ENCODE results near the gene DKC1.

DKC1 gene

DNA sequence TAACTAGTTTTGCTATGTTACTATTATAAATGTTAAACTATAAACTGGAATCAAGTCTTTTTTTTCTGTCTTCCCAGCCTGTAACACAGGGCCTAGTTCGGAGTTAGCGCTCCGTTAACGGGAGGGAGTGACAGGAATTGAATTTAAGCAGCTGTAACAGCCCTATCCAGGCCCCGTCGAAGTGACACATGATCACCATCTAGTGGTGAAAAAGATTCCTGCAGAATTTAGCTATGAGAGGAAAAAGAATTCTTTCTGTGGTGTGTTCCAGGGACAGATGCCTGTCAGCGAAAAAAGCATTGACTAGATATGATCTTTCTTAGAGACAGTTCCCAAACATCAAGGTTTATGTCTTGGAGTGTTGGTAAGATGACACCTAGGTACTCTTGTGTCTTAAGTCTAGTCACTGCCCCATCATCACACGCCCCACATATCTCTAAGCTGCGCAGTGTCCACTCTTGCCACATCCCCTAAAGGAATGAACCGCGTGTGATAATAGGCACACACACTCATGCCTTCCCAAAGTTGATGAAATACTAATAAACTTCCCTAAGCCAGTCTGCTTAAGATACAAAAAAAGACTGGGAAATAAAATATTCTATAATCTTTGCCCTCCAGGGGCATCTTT, 13.8 kb upstream of the DKC1 start:
- Histone ChIP-seq H3K27ac (ENCODE audit: insufficient read depth in 1 of 2, low read depth in 1 of 2, low read length in 2 of 2, poor library complexity in 1 of 2, severe bottlenecking in 2 of 2) (peak overlapping the region in 1 of 2 experiments; percentile 40), H3K36me3 (ENCODE audit: control insufficient read depth in 4 of 4, insufficient read depth in 4 of 4, low read length in 3 of 4) (no peaks in the 10 kb centered on the region), H3K9me3 (ENCODE audit: control extremely low read depth in 1 of 5, control insufficient read depth in 4 of 5, insufficient read depth in 2 of 5, low read depth in 1 of 5, low read length in 4 of 5) (no peaks in the 10 kb centered on the region), H3K27me3 (replicated peaks in 2 of 5; ENCODE audit: control insufficient read depth in 4 of 5, insufficient read depth in 5 of 5, low read length in 4 of 5) (peaks cover 0 to 2% (median 0%) of the 10 kb centered on the region in 5 experiments), H3K4me1 (ENCODE audit: control extremely low read depth in 1 of 4, control insufficient read depth in 4 of 4, insufficient read depth in 4 of 4, low read length in 3 of 4) (peaks cover 11 to 35% (median 19%) of the 10 kb centered on the region in 4 experiments), H3K4me3 (ENCODE audit: control insufficient read depth in 1 of 7, extremely low read depth in 1 of 7, insufficient read depth in 4 of 7, low read depth in 2 of 7, low read length in 6 of 7) (peak overlapping the region in 3 of 7 experiments; percentile 2 to 77 (median 75))
- CTCF ChIA-PET, result interaction anchor here (0.8 to 6.8 kb wide), 17 partner anchors 10 to 92 kb away, joined by 3 to 69 read pairs (median 5); partner anchors contain the start of genes DKC1 and SMIM9
- POLR2A ChIA-PET, result interaction anchor here (1.1 to 1.5 kb wide), 2 partner anchors 11 to 31 kb away, joined by 3 to 8 read pairs; no protein-coding TSS in a partner anchor
- WGBS (ENCODE audit: insufficient coverage), result 38% methylated on average over 6 of the region's 11 CpGs
- peak; percentile 59 to 77 (median 72) for DNase-seq

GRCh38 chrX:154749856-154750255, 12.8 kb upstream of the DKC1 start:
- peak overlapping the region in 1 of 2 experiments; percentile 71 for H3K27ac ChIP-seq (ENCODE audit: insufficient read depth in 1 of 2, low read depth in 1 of 2, low read length in 2 of 2, poor library complexity in 1 of 2, severe bottlenecking in 2 of 2)
- H3K4me3 ChIP-seq (ENCODE audit: control insufficient read depth in 1 of 7, extremely low read depth in 1 of 7, insufficient read depth in 4 of 7, low read depth in 2 of 7, low read length in 6 of 7), result peak overlapping the region in 6 of 7 experiments; percentile 70 to 79 (median 75)
- CTCF ChIA-PET, result interaction anchor here (1.0 to 6.8 kb wide), 9 partner anchors 9 to 89 kb away, joined by 3 to 69 read pairs (median 4); partner anchors contain the start of gene DKC1

DNA sequence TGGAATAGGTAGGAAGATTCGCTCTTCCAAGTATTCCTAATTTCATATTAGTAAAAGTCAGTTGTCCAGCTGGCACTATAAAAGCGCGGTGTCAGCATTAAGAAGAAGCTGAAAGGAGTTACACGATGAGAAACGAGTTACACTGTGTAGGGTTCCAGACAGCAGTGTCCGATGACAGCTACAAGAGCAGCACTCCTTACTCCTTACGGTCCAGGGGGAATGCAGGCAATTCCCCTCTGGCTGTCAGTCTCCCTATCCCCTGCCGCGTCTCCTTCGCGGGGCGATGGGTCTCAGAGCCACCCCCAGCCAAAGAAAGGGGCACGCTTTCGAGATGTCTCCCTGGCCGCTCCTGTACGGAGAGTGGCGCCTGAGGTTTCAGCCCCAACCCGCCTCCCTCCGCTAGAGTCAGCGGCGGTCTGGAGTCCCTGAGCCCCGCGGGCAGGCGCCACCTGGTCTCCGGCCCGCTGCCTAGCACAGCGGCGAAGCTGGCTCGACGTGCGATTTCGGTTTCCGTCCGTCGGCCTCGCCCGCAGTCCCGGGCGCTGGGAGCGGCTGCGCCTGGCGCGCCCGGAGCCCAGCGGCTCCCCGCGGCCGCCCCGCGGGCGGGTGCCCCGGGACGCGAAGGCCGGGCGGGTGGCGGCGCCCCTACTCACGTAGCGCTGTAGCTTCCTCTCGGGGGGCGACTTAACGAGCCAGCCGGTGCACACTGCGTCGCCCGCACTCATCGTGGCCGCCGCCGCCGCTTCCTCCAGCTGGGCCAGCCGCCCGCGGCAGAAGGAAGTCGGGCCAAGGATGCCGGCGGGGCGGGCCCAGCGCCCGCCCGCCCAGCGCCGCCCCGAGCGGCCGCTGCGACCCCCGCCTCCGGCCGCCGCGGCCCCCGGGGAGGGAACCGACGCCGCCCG, 12.1 kb upstream of the DKC1 start, which contains the start of gene GAB3:
GAB3 (minus strand) TSS at position 777 of the 902 bp plus-strand sequence; CDS start at position 725, 52 bp downstream.
- Histone ChIP-seq H3K36me3 (ENCODE audit: control insufficient read depth in 4 of 4, insufficient read depth in 4 of 4, low read length in 3 of 4) (no peaks in the 10 kb centered on the region), H3K4me3 (ENCODE audit: control insufficient read depth in 1 of 7, extremely low read depth in 1 of 7, insufficient read depth in 4 of 7, low read depth in 2 of 7, low read length in 6 of 7) (peak within 1 kb of the TSS; percentile 42 to 79 (median 75)), H3K9me3 (ENCODE audit: control extremely low read depth in 1 of 5, control insufficient read depth in 4 of 5, insufficient read depth in 2 of 5, low read depth in 1 of 5, low read length in 4 of 5) (no peaks in the 10 kb centered on the region), H3K27me3 (replicated peaks in 2 of 5; ENCODE audit: control insufficient read depth in 4 of 5, insufficient read depth in 5 of 5, low read length in 4 of 5) (peaks cover 0 to 2% (median 0%) of the 10 kb centered on the region in 5 experiments), H3K27ac (ENCODE audit: insufficient read depth in 1 of 2, low read depth in 1 of 2, low read length in 2 of 2, poor library complexity in 1 of 2, severe bottlenecking in 2 of 2) (peak within 1 kb of the TSS in 1 of 2 experiments; percentile 71), H3K4me1 (ENCODE audit: control extremely low read depth in 1 of 4, control insufficient read depth in 4 of 4, insufficient read depth in 4 of 4, low read length in 3 of 4) (peaks cover 11 to 35% (median 19%) of the 10 kb centered on the region in 4 experiments)
- ChIA-PET POLR2A (interaction anchor here (0.5 to 1.3 kb wide), 2 partner anchors 12 to 327 kb away, joined by 4 to 6 read pairs; partner anchors contain the start of gene DKC1), CTCF (interaction anchor here (0.8 to 6.8 kb wide), 12 partner anchors 9 to 90 kb away, joined by 3 to 69 read pairs (median 4); partner anchors contain the start of gene DKC1)
- peak; percentile 42 to 88 (median 74) for DNase-seq
- WGBS (ENCODE audit: insufficient coverage), result 32% methylated on average over 93 of the region's 98 CpGs

More at GRCh38 chrX:154749856-154750255, 12.8 kb upstream of the DKC1 start:
- POLR2A ChIA-PET, result interaction anchor here (1.3 kb wide), 1 partner anchor 13 kb away, joined by 6 read pairs; the partner anchor contains the start of gene DKC1
- peaks cover 0 to 2% (median 0%) of the 10 kb centered on the region in 5 experiments for H3K27me3 ChIP-seq (replicated peaks in 2 of 5; ENCODE audit: control insufficient read depth in 4 of 5, insufficient read depth in 5 of 5, low read length in 4 of 5)
- no peaks in the 10 kb centered on the region for H3K36me3 ChIP-seq (ENCODE audit: control insufficient read depth in 4 of 4, insufficient read depth in 4 of 4, low read length in 3 of 4)
- no peak for DNase-seq
- 23% methylated on average over 4 of the region's 6 CpGs for WGBS (ENCODE audit: insufficient coverage)
- no peaks in the 10 kb centered on the region for H3K9me3 ChIP-seq (ENCODE audit: control extremely low read depth in 1 of 5, control insufficient read depth in 4 of 5, insufficient read depth in 2 of 5, low read depth in 1 of 5, low read length in 4 of 5)
- H3K4me1 ChIP-seq (ENCODE audit: control extremely low read depth in 1 of 4, control insufficient read depth in 4 of 4, insufficient read depth in 4 of 4, low read length in 3 of 4), result peaks cover 11 to 35% (median 19%) of the 10 kb centered on the region in 4 experiments

- CTCF ChIA-PET, result interaction anchor here (0.8 to 6.8 kb wide), 6 partner anchors 11 to 89 kb away, joined by 3 to 69 read pairs (median 10); partner anchors contain the start of gene DKC1
- WGBS (ENCODE audit: insufficient coverage), result 34% methylated on average over 8 of the region's 20 CpGs
- POLR2A ChIA-PET, result interaction anchor here (1.3 kb wide), 1 partner anchor 12 kb away, joined by 6 read pairs; the partner anchor contains the start of gene DKC1
- no peaks in the 10 kb centered on the region for H3K36me3 ChIP-seq (ENCODE audit: control insufficient read depth in 4 of 4, insufficient read depth in 4 of 4, low read length in 3 of 4)
- peak overlapping the region; percentile 42 to 77 (median 70) for H3K4me3 ChIP-seq (ENCODE audit: control insufficient read depth in 1 of 7, extremely low read depth in 1 of 7, insufficient read depth in 4 of 7, low read depth in 2 of 7, low read length in 6 of 7)
- no peaks in the 10 kb centered on the region for H3K9me3 ChIP-seq (ENCODE audit: control extremely low read depth in 1 of 5, control insufficient read depth in 4 of 5, insufficient read depth in 2 of 5, low read depth in 1 of 5, low read length in 4 of 5)
- H3K27me3 ChIP-seq (replicated peaks in 2 of 5; ENCODE audit: control insufficient read depth in 4 of 5, insufficient read depth in 5 of 5, low read length in 4 of 5), result peaks cover 0 to 2% (median 0%) of the 10 kb centered on the region in 5 experiments
- H3K27ac ChIP-seq (ENCODE audit: insufficient read depth in 1 of 2, low read depth in 1 of 2, low read length in 2 of 2, poor library complexity in 1 of 2, severe bottlenecking in 2 of 2), result peak overlapping the region in 1 of 2 experiments; percentile 70
- peak in 2 of 3 donors; percentile 68 to 78 for DNase-seq
- H3K4me1 ChIP-seq (ENCODE audit: control extremely low read depth in 1 of 4, control insufficient read depth in 4 of 4, insufficient read depth in 4 of 4, low read length in 3 of 4), result peaks cover 11 to 35% (median 19%) of the 10 kb centered on the region in 4 experiments
These were observed 11.4 kb upstream of the DKC1 start for GRCh38 chrX:154751203-154751668.

- peaks cover 11 to 31% (median 19%) of the 10 kb centered on the region in 4 experiments for H3K4me1 ChIP-seq (ENCODE audit: control extremely low read depth in 1 of 4, control insufficient read depth in 4 of 4, insufficient read depth in 4 of 4, low read length in 3 of 4)
- ChIA-PET POLR2A (no interaction called here), CTCF (interaction anchor here (1.2 to 6.8 kb wide), 4 partner anchors 10 to 34 kb away, joined by 3 to 69 read pairs (median 34); partner anchors contain the start of gene DKC1)
- H3K9me3 ChIP-seq (ENCODE audit: control extremely low read depth in 1 of 5, control insufficient read depth in 4 of 5, insufficient read depth in 2 of 5, low read depth in 1 of 5, low read length in 4 of 5), result no peaks in the 10 kb centered on the region
- DNase-seq, result peak; percentile 33 to 77 (median 64)
- peak overlapping the region in 1 of 2 experiments; percentile 70 for H3K27ac ChIP-seq (ENCODE audit: insufficient read depth in 1 of 2, low read depth in 1 of 2, low read length in 2 of 2, poor library complexity in 1 of 2, severe bottlenecking in 2 of 2)
- peaks cover 0 to 2% (median 0%) of the 10 kb centered on the region in 5 experiments for H3K27me3 ChIP-seq (replicated peaks in 2 of 5; ENCODE audit: control insufficient read depth in 4 of 5, insufficient read depth in 5 of 5, low read length in 4 of 5)
- H3K4me3 ChIP-seq (ENCODE audit: control insufficient read depth in 1 of 7, extremely low read depth in 1 of 7, insufficient read depth in 4 of 7, low read depth in 2 of 7, low read length in 6 of 7), result peak overlapping the region in 6 of 7 experiments; percentile 57 to 77 (median 68)
- H3K36me3 ChIP-seq (ENCODE audit: control insufficient read depth in 4 of 4, insufficient read depth in 4 of 4, low read length in 3 of 4), result no peaks in the 10 kb centered on the region
- WGBS (ENCODE audit: insufficient coverage), result 54% methylated on average over 6 of the region's 9 CpGs
These were observed 10.9 kb upstream of the DKC1 start for GRCh38 chrX:154751669-154752271.

GRCh38 chrX:154758696-154759095, 4.0 kb upstream of the DKC1 start:
- no peak for DNase-seq
- ChIA-PET POLR2A (no interaction called here), CTCF (interaction anchor here (0.9 to 1.0 kb wide), 2 partner anchors 9 to 10 kb away, joined by 3 read pairs; no protein-coding TSS in a partner anchor)
- Histone ChIP-seq H3K4me3 (ENCODE audit: control insufficient read depth in 1 of 7, extremely low read depth in 1 of 7, insufficient read depth in 4 of 7, low read depth in 2 of 7, low read length in 6 of 7) (no peak overlapping the region), H3K9me3 (ENCODE audit: control extremely low read depth in 1 of 5, control insufficient read depth in 4 of 5, insufficient read depth in 2 of 5, low read depth in 1 of 5, low read length in 4 of 5) (no peaks in the 10 kb centered on the region), H3K27ac (ENCODE audit: insufficient read depth in 1 of 2, low read depth in 1 of 2, low read length in 2 of 2, poor library complexity in 1 of 2, severe bottlenecking in 2 of 2) (no peak overlapping the region), H3K4me1 (ENCODE audit: control extremely low read depth in 1 of 4, control insufficient read depth in 4 of 4, insufficient read depth in 4 of 4, low read length in 3 of 4) (peaks cover 5 to 15% (median 10%) of the 10 kb centered on the region in 4 experiments), H3K27me3 (replicated peaks in 2 of 5; ENCODE audit: control insufficient read depth in 4 of 5, insufficient read depth in 5 of 5, low read length in 4 of 5) (no peaks in the 10 kb centered on the region), H3K36me3 (ENCODE audit: control insufficient read depth in 4 of 4, insufficient read depth in 4 of 4, low read length in 3 of 4) (no peaks in the 10 kb centered on the region)
- WGBS (ENCODE audit: insufficient coverage), result 64% methylated on average over 4 of the region's 4 CpGs

All from common myeloid progenitor, CD34-positive (primary cell).